CD4-positive, alpha-beta T cell treated with Interferon alpha-2 for 1 hour (primary cell): ENCODE measurements around the gene CD320.
A peak's percentile ranks its signal among the peaks of the same experiment; 100 is the strongest.
"Not testable (repeated sequence)": the region's sequence is repeated elsewhere in the genome, so short reads cannot be mapped to it uniquely, and the experiment has no call there.

Experiments
- DNase-seq, 2 donors: peaks; one replicate each; pipeline ENCODE4 v3.0.0-alpha.2; 2020 to 2022

Gene CD320

DNA sequence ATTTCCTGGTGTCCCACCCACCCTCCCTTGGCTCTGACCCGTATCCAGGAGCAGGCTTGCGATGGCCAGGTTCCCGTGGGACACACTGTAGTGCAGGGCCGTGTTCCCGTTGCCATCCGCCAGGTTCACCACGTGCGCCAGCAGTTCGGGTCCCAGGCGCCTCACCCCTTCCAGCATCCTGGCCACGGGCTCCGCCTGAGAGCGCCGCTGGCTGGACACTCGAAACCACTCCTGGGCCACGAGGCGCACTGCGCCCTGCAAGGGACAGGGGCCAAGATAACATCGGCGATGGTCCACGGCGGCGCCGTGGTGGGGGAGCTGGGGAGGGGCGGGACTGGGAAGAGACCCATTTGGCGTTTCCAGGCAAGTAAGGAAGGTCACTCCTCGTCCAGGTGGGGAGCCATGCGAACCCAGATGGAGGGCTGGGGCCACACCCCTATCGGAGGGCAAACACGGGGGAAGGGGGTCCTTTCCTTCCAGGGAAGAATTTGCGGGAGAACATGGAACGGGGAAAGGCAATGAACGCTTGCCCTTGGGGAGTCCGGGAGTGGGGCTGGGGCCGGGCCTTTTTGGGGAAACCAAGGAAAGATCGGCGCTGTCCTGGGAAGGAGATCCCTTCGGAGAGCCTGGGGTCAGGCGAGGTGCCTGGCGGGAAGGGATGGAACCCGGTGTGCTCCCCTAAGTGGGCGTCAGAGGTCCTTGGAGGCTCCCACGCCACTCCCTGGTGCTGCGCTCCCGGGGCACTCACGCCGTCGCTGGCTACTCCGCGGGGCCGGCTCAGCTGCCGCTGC, 25.0 kb upstream of the CD320 start:
- no peak for DNase-seq

DNA sequence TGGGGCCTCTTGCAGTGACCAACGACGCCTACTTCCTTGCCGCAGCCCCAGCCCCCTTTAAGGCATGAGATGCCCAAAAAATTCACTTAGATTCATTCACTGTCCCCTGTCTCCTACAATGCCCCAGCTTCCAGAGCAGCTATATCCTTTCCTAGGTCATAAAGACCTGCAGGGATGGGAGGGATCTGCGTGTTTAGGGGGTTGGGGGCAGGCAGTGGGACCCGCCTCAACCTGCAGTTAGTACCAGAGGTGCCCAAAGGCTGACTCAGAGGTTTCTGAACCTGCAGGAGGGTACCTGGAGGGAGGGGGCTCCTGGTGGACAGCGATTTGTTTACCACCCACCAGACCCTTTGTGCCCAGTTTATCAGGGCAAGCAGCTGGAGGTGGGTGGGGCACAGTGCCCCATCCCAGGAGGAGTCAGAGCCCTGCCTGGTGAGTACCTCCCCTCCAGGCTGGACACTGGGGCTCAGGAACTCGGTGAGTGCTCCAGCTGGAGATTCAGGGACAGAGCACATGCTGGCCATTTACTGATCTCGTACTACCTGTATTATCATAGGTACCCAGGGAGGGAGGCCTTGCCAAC, 23.2 kb upstream of the CD320 start:
- DNase-seq, result no peak

DNA sequence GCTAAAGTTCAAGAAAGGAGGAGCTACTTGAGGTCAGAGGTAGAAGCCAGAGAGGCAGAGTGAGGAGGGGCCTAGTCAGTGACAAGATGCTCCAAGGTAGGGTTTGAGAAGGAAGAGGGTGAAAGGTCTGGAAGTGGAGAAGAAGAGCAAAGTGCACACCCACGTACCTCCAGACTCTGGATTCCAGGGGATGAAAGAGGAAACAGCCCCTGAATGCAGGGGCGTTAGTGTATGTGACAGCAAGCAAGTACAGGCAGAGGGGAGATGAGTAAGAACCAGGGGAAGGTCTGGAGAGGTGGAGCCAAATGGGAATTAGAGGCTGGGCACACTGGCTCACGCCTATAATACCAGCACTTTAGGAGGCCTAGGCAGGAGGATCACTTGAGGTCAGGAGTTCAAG, 21.8 kb upstream of the CD320 start:
- DNase-seq, result no peak

DNA sequence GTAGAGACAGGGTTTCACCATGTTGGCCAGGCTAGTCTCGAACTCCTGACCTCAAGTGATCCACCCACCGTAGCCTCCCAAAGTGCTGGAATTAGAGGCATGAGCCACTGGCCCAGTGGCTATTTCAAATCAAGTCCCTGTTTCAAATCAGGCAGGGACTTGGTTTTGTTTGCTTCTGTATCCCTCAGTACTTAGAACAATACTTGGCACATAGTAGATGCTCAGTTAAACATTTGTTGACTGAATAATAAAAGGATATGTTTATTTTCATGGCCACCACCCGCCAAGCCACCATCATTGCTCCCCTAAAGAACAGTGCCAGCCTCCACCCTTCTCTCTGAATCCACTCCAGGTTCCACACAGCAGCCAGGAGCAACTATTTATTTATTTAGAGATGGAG, 17.3 kb upstream of the CD320 start:
- no peak for DNase-seq

DNA sequence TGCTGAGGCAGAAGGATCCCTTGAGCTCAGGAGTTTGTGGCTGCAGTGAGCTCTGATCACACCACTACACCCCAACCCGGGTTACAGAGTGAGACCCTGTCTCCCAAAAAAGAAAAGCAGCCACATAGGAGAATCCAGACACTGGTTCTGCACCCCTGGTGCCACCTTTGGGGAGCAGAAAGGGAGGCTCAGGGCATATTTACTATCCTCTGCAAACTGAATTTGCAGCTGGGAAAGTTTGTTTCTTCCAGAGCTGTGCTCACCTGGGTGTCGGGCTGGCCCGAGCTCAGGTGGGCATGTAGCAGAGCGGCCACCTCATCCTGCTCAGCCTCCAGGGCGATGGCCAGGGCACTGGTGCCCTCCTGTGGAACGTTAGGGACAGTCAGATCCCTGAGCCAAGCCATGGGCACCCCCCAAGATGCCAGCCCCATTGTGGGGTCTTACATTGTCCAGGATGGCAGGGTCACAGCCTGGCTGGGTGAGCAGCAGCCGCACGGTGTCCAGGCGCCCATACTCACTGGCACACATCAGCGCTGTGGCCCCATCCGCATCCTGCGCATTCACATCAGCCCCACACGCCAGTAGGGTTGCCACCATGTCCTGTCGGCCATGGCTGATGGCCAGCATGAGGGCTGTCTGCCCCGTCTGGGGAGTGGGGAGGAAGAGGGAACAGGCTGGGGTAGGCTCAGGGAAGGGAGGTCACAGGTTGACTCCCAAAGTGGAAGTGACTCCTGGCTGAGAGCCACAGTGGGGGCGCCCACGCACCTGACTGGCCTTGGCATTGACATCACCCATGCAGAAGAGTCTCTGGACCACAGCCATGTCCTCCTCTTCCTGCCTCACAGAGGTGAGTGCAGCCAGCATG, 16.3 kb upstream of the CD320 start:
- DNase-seq, result no peak

DNA sequence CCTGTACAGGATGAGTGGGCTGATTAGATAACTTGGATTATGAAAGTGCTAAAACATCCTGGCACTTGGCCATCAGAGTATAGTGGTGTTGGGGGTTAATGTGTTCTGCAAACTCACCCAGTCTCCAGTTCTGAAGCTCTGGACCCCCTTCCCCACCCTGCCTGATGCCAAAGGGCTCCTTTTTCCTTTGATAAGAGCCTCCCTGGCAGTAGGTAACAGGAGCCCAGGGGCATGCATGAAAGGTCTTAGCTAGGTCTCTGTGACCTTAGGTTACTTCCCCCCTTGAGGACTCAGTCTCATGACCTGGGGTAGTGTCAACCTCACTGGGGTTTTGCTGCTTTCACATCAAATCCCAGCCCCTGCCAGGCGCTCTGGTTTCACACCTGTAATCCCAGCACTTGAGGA, 15.6 kb upstream of the CD320 start:
- no peak for DNase-seq

DNA sequence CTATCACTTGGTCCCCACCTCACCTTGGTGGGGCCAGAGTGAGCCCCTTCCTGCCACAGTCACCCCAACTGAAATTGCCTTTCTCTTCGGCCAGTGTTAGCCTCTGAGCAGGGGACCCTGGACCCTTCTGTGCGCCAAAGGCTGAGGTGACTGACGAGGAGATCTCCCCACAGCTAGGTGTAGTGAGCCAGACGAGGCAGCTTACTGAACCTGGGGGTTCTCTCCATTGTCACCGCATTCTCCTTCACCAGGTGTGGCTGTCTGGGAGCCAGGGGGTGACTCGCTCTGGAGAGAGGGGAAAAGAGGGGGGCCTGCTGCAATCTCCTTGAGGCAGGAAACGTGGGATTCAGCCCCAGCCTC, 14.5 kb upstream of the CD320 start:
- DNase-seq, result no peak

DNA sequence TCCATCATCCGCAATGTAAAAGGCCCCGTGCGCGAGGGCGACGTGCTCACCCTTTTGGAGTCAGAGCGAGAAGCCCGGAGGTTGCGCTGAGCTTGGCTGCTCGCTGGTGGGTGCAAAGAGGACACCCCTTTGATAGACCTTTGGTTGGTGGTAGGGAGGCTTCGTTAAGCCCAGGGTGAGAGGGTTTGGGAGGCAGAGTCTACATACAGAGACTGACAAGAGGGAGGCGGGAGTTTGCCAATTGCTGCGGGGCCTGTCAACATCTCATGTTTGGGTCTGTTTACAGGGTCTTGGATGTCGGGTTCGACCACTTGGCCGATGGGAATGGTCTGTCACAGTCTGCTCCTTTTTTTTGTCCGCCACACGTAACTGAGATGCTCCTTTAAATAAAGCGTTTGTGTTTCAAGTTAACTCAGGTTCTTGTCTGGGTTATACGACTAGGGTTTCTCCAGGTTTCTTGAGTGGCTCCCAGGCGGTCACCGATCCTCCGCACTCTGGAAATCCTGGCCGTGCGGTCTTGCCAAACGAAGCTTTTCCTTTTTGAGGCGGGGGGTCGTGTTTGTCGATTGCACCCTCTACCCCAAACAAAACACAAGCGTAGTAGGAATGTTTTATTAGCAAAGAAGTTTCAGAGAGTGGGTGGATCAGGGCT, 14.0 kb upstream of the CD320 start:
- no peak for DNase-seq

DNA sequence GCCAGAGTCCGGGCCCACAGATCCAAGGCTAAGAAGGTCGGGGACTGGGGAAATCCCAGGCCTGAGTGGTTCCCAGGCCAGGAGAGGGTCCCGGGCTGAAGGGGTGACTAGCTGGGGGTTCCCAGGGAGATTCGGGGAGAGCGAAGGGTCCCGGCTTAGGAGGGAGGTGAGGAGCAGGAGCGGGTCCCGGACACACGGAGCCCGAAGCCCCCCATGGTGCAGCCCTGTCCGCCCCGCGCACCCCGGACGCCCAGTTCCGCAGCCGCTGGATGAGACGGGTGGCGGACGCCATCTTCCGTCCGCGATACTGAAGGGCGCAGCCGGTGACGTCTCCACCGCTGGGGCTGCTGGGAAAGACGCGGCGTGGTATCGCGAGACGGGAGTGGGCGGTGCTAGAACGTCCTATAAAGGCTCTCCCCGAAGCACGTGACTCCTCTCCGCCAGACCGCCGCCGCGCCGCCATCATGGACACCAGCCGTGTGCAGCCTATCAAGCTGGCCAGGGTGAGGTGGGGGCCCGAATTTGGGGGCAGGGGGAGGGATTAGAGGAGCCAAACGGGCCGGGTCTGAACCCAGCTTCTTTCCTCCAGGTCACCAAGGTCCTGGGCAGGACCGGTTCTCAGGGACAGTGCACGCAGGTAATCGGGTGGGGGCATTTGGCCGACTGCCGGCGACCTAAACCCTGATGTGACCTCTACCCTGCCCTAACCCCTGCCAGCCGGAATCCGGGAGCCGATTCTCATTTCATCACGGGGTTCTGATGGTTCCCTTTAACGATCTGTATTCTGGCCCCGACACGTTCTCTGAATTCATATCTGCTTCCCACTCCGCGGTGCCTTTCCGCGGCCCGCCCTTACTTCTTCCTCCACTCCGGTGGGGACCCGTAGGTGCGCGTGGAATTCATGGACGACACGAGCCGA, 13.2 kb upstream of the CD320 start, which contains the start of the genes NDUFA7 and RPS28:
Gene NDUFA7, minus strand, starts transcription at position 309 of the 919 bp plus-strand sequence. Its CDS starts 17 bp downstream, at position 292.
Gene RPS28, plus strand, starts transcription at position 430 of the 919 bp plus-strand sequence. Its CDS starts 35 bp downstream, at position 465.
- peak; percentile 96 to 98 for DNase-seq

DNA sequence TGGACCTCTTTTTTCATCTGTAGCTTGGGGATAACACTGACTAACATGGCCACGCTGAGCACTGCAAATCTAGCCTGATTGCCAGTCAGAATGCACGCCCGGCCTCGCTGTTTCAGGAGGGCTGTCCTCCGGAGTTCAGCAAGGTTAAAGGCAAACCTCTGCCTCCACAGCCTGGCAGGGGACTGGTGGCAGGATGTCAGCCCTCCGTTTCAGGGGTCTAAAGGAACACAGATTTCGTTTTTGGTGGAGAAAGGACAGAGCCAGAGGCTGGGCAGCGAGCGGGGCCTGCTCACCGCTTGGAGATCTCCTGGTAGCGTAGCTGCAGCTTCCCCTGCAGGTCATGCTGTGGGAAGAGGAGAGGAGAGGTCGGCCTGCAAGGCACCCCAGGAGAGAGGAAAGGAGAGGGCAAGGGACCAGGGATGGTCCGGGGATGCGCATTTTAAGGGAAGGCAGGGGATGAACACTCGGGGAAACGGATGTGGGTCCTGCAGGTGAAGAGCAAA, 12.5 kb upstream of the CD320 start:
- no peak for DNase-seq

DNA sequence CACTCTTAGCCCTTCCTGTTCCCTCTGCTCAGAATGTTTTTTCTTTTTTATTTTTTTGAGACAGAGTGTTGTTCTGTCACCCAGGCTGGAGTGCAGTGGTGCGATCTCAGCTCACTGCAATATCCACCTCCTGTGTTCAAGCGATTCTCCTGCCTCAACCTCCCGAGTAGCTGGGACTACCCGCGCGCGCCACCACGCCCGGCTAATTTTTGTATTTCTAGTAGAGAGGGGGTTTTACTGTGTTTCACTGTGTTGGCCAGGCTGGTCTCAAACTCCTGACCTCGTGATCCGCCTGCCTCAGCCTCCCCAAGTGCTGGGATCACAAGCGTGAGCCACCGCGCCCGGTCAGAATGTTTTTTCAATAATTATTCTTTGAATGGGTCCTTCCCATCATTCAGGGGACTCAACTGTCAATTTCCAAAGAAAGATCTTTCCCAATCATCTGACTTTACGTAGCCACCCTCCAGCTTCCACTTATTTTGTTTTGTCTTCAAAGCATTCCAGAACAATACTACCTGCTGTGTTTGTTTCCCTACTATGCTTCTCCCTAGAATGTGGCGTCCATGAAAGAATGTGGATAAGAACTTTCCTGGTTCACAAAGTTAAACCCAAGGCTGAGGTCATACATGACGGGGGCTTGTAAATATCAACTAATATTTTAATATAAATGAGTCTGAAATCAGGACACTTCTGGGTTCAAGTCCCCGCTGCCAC, 11.8 kb upstream of the CD320 start:
- DNase-seq, result no peak

DNA sequence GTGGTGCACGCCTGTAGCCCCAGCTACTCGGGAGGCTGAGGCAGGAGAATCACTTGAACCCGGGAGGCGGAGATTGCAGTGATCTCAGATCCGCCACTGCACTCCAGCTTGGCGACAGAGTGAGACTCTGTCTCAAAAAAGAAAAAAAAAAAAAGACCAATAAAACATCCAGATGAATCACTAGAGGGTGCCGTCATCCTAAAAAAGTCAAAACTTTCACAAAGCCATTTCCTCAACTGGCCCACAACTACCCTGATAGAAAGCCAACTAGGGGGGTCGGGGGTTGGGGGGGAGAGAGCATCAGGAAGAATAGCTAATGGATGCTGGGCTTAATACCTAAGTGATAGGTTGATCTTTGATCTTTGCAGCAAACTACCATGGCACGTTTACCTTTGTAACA, 10.7 kb upstream of the CD320 start:
- DNase-seq, result not testable (repeated sequence)

DNA sequence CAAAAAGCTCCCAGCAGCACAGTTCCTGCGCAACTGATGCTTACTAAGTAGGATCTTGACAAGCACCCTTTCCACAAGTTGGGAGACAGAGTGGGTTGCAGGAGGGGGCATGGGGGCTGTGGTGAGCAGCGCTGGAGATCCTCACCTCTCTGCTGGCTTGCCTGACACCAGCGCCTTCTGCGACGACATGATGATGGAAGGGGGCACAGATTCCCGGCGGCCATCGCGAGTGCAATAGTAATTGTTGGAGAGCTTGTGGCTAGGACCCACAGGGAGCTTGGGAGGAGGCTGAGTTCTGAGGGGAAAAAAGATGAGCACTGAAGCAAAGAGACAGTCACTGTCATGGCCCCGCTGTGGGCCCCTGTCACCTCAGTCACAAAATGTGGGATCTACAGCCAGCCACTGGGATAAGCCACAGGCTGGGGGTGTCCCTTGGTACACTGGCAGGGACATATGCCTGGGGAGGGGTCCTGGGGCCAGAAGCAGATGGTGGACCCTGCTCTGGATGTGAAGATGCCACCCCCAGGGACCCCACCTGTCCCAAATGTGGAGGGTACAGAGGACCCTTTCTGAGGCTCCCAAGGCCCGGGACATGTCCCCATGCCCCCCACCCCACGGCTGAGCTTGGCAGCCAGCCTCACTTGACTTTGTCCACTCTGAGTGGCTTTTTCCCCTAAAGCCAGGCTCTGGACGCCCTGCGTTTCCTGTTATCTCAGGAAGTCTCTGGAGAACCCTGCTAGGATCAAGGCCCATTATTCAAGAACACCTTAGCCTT, 8.4 kb upstream of the CD320 start:
- no peak for DNase-seq

DNA sequence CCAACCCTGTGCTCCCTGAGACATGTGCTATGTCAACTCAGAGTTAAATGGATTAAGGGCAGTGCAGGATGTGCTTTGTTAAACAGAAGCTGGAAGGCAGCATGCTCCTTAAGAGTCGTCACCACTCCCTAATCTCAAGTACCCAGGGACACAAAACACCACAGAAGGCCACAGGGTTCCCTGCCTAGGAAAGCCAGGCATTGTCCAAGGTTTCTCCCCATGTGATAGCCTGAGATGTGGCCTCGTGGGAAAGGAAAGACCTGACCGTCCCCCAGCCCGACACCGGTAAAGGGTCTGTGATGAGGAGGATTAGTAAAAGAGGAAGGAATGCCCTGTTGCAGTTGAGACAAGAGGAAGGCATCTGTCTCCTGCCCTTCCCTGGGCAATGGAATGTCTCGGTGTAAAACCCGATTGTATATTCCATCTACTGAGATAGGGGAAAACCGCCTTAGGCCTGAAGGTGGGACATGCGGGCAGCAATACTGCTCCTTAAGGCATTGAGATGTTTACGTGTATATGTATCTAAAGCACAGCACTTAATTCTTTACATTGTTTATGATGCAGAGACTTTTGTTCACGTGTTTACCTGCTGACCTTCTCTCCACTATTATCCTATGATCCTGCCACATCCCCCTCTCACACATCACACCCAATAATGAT, 7.0 kb upstream of the CD320 start:
- DNase-seq, result not testable (repeated sequence)

DNA sequence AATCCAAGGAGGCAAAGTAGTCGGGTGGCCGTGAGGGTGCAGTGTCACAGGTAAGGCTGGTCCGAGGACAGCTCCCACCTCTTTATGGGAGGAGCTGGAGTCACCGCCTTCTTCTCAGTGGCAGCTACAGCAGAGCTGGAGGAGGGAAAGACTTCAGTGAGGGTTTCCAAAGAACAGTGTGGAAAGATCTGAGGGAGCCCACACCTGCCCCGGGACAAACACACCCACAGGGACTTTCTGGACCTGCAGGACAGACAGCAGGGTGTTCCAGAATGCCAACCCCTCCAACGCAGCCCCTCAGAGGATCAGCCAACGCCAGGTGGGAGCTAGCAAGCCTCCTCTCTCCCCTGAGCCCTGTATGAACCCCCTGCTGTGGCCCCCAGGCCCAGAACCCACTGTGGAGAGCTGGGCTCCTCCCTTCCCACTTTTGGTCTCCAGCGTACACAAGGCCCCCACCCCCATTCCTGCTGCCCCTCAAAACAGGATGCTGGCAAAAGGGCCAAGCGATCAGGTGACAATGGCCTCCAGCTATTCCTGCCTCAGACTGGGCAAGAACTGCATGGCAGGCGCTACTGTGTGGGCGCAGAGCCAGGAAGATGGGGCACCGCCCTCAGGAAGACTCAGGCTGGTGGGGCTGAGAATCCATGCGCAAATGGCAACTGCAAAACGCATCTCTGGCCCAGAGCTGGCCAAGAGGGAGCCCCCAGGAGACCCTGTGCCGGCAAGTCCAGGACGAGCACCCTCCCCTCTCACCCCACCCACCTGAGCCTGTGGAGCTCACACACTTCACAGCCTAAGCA, 3.5 kb upstream of the CD320 start:
- DNase-seq, result no peak

DNA sequence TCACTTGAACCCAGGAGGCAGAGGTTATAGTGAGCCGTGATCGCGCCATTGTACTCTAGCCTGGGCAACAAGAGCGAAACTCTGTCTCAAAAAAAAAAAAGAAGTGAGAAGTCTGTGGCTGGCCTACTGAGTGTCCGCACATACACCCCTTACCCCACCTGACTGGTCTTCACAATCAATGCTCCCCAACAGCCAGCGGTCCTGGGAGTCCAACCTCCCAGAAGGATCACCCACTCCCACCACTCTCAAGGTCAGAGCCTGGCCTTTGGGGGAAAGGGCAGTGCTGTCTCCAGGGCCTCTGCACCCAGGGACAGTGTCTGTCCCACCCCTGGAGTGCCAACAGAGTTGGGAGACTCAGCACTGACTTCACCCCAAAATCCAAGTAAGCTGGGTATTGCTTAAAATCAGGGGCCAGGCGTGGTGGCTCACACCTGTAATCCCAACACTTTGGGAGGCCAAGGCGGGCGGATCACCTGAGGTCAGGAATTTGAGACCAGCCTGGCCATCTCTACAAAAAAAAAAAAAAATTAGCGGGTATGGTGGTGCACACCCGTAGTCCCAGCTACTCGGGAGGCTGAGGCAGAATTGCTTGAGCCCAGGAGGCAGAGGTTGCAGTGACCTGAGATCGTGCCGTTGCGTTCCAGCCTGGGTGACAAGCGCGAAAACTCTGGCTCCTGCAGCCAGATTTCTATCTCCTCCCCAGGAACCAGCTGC, 2.3 kb upstream of the CD320 start:
- DNase-seq, result no peak

DNA sequence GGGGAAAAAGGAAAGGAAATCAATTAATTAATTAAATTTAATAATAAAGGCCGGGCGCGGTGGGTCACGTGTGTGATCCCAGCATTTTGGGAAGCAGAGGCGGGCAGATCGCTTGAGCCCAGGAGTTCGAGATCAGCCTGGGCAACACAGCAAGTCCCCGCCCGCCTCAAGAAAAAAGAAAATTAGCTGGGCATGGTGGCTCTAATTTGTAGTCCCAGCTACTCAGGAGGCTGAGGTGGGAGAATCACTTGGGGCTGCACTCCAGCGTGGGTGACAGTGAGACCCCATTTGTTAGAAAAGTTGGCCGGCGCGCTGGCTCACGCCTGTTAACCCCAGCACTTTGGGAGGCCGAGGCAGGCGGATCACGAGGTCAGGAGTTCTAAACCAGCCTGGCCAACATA, 733 bp upstream of the CD320 start:
- no peak for DNase-seq

DNA sequence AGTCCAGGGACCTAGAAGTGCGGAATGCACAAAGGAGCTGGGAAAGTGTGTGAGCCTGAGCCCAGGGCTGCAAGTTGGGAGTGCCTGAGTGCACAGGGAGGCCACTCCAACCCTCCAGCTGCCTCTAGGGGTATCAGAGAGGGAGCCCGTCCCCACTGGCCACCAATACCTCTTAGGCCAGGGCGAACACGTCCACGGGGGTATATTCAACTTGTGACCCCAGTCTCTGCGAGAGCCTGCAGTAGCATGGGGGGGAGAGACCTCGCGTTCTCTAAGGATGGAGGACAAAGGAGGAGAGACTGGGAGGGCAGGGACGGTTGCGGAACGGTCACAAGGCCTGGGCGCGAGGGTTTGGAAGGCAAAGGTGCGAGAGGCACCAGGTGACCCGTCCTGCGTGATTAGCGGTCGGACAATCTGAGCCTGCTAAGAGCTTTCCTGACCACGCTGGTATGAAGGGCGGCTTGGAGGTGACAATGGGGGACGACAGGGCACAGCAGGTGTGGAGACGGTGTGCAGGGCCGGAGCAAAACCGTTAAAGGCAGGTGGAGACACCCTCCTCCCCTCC, 676 bp downstream of the CD320 start:
- no peak for DNase-seq
